HEK293 (cell line): ENCODE results near the gene IMMP2L.

ENCODE experiments used
- CTCF ChIA-PET: fragments of 350-600 bp; formaldehyde crosslinking; extraction: SDS; loops from one replicate; lab custom pipeline; 2021; ENCODE audit warnings: antibody characterized with exemption; lab: Yijun Ruan, JAX
- POLR2A ChIA-PET: fragments of 300-600 bp; formaldehyde crosslinking; extraction: SDS; loops from one replicate; lab custom pipeline; 2020; ENCODE audit warnings: antibody characterized with exemption, inconsistent platforms; lab: Yijun Ruan, JAX
- H3K27ac ChIP-seq: fragments of 200-500 bp; sonication (Bioruptor generic); 2 replicates; pipeline ENCODE4 v1.5.1; 2014; ENCODE audit warnings: low read depth, low read length, control low read depth, inconsistent platforms; ENCODE audit errors: extremely low read depth
- H3K36me3 ChIP-seq, 2 experiments: fragments of 200-500 bp in 1 of 2; sonication (Bioruptor generic) in 1 of 2; 1 replicate in 1 of 2; 2 replicates in 1 of 2; pipeline ENCODE4 v1.5.1; 2014 to 2017; ENCODE audit warnings: inconsistent platforms in 2 of 2, low read length in 2 of 2; ENCODE audit not compliant: control insufficient read depth in 2 of 2, insufficient read depth in 1 of 2
- H3K4me1 ChIP-seq: fragments of 200-500 bp; sonication (Bioruptor generic); 2 replicates; pipeline ENCODE4 v1.5.1; 2014; ENCODE audit warnings: mild to moderate bottlenecking, low read length, inconsistent platforms; ENCODE audit not compliant: control insufficient read depth, insufficient read depth
- H3K4me3 ChIP-seq: 2 replicates; pipeline ENCODE4 v1.5.1; 2011; ENCODE audit warnings: low read depth, mild to moderate bottlenecking, control low read depth, low read length, moderate library complexity
- H3K9me3 ChIP-seq: fragments of 200-500 bp; sonication (Bioruptor generic); 2 replicates; pipeline ENCODE4 v1.5.1; 2014; ENCODE audit warnings: low read depth, low read length, inconsistent platforms; ENCODE audit not compliant: control insufficient read depth, insufficient read depth
- HIC1 ChIP-seq: fragments of 450-650 bp; formaldehyde crosslinking; IDR thresholded peaks from 2 replicates; pipeline ENCODE4 v1.5.1; 2016; ENCODE audit warnings: missing biosample characterization, missing genetic modification characterization
- HOXC10 ChIP-seq: sonication (generic); formaldehyde crosslinking; IDR thresholded peaks from 2 replicates; pipeline ENCODE4 v1.8.1; 2023; ENCODE audit warnings: mild to moderate bottlenecking, missing genetic modification reagents
- INSM2 ChIP-seq: fragments of 450-650 bp; formaldehyde crosslinking; IDR thresholded peaks from 2 replicates; pipeline ENCODE4 v1.5.1; 2016; ENCODE audit warnings: missing biosample characterization, missing genetic modification characterization
- KLF16 ChIP-seq: fragments of 450-650 bp; formaldehyde crosslinking; IDR thresholded peaks from 2 replicates; pipeline ENCODE4 v1.5.1; 2017; ENCODE audit warnings: missing biosample characterization, missing genetic modification characterization
- PRDM10 ChIP-seq: fragments of 450-650 bp; formaldehyde crosslinking; IDR thresholded peaks from 2 replicates; pipeline ENCODE4 v1.5.1; 2016; ENCODE audit warnings: missing biosample characterization, missing genetic modification characterization
- ZNF10 ChIP-seq: fragments of 450-650 bp; formaldehyde crosslinking; IDR thresholded peaks from 2 replicates; pipeline ENCODE4 v1.5.1; 2017; ENCODE audit warnings: missing biosample characterization, missing genetic modification characterization
- ZNF184 ChIP-seq: fragments of 450-650 bp; IDR thresholded peaks from 2 replicates; pipeline ENCODE4 v1.5.1; 2018; ENCODE audit warnings: missing biosample characterization, mild to moderate bottlenecking, missing genetic modification characterization
- ZNF202 ChIP-seq: fragments of 450-650 bp; formaldehyde crosslinking; IDR thresholded peaks from 2 replicates; pipeline ENCODE4 v1.5.1; 2016; ENCODE audit warnings: missing biosample characterization, missing genetic modification characterization, borderline replicate concordance
- ZNF23 ChIP-seq: fragments of 450-650 bp; formaldehyde crosslinking; IDR thresholded peaks from 2 replicates; pipeline ENCODE4 v1.5.1; 2016; ENCODE audit warnings: missing biosample characterization, missing genetic modification characterization, borderline replicate concordance
- ZNF324 ChIP-seq: fragments of 450-650 bp; formaldehyde crosslinking; IDR thresholded peaks from 2 replicates; pipeline ENCODE4 v1.5.1; 2016; ENCODE audit warnings: missing biosample characterization, missing genetic modification characterization
- ZNF530 ChIP-seq: fragments of 450-650 bp; formaldehyde crosslinking; IDR thresholded peaks from 2 replicates; pipeline ENCODE4 v1.5.1; 2016; ENCODE audit warnings: low read depth, missing biosample characterization, missing genetic modification characterization
- ZNF623 ChIP-seq: fragments of 450-650 bp; formaldehyde crosslinking; IDR thresholded peaks from 2 replicates; pipeline ENCODE4 v1.5.1; 2016; ENCODE audit warnings: missing biosample characterization, missing genetic modification characterization
- ZNF654 ChIP-seq: fragments of 450-650 bp; formaldehyde crosslinking; IDR thresholded peaks from 2 replicates; pipeline ENCODE4 v1.5.1; 2016; ENCODE audit warnings: low read depth, missing biosample characterization, missing genetic modification characterization
- ZNF76 ChIP-seq: fragments of 450-650 bp; formaldehyde crosslinking; IDR thresholded peaks from 2 replicates; pipeline ENCODE4; 2016; ENCODE audit warnings: low read depth, missing biosample characterization, missing genetic modification characterization, borderline replicate concordance
- ZSCAN16 ChIP-seq: fragments of 450-650 bp; formaldehyde crosslinking; IDR thresholded peaks from 2 replicates; pipeline ENCODE4 v1.5.1; 2016; ENCODE audit warnings: missing biosample characterization, missing genetic modification characterization
- TF ChIP-seq, protein P1 (sequence below): fragments of 450-650 bp; formaldehyde crosslinking; IDR thresholded peaks from 2 replicates; pipeline ENCODE4 v1.5.1; 2016; ENCODE audit warnings: missing biosample characterization, missing genetic modification characterization
- TF ChIP-seq, protein P2 (sequence below): fragments of 450-650 bp; formaldehyde crosslinking; IDR thresholded peaks from 2 replicates; pipeline ENCODE4 v1.5.1; 2017; ENCODE audit warnings: missing biosample characterization, missing genetic modification characterization

IMMP2L gene

GRCh38 chr7:111328487-111328886 is 233.8 kb downstream of the IMMP2L start:
- ChIA-PET POLR2A (no interaction called here), CTCF (no interaction called here)
- Histone ChIP-seq H3K4me3 (no peak overlapping the region), H3K27ac (no peak overlapping the region), H3K9me3 (no peaks in the 10 kb centered on the region), H3K36me3 (no peaks in the 10 kb centered on the region), H3K4me1 (no peaks in the 10 kb centered on the region)
- TF ChIP-seq ZNF324 (tag by site-specific recombination), result no peak
- no peak for TF ChIP-seq ZNF76 (tag by site-specific recombination)
- no peak for TF ChIP-seq PRDM10 (tag by site-specific recombination)
- TF ChIP-seq, protein P1, sequence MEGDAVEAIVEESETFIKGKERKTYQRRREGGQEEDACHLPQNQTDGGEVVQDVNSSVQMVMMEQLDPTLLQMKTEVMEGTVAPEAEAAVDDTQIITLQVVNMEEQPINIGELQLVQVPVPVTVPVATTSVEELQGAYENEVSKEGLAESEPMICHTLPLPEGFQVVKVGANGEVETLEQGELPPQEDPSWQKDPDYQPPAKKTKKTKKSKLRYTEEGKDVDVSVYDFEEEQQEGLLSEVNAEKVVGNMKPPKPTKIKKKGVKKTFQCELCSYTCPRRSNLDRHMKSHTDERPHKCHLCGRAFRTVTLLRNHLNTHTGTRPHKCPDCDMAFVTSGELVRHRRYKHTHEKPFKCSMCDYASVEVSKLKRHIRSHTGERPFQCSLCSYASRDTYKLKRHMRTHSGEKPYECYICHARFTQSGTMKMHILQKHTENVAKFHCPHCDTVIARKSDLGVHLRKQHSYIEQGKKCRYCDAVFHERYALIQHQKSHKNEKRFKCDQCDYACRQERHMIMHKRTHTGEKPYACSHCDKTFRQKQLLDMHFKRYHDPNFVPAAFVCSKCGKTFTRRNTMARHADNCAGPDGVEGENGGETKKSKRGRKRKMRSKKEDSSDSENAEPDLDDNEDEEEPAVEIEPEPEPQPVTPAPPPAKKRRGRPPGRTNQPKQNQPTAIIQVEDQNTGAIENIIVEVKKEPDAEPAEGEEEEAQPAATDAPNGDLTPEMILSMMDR (tag by site-specific recombination), result no peak
- no peak for TF ChIP-seq ZNF184
- TF ChIP-seq KLF16 (tag by site-specific recombination), result no peak
- no peak for TF ChIP-seq ZSCAN16
- no peak for TF ChIP-seq HIC1 (tag by site-specific recombination)
- TF ChIP-seq ZNF10, result no peak
- TF ChIP-seq, protein P2, sequence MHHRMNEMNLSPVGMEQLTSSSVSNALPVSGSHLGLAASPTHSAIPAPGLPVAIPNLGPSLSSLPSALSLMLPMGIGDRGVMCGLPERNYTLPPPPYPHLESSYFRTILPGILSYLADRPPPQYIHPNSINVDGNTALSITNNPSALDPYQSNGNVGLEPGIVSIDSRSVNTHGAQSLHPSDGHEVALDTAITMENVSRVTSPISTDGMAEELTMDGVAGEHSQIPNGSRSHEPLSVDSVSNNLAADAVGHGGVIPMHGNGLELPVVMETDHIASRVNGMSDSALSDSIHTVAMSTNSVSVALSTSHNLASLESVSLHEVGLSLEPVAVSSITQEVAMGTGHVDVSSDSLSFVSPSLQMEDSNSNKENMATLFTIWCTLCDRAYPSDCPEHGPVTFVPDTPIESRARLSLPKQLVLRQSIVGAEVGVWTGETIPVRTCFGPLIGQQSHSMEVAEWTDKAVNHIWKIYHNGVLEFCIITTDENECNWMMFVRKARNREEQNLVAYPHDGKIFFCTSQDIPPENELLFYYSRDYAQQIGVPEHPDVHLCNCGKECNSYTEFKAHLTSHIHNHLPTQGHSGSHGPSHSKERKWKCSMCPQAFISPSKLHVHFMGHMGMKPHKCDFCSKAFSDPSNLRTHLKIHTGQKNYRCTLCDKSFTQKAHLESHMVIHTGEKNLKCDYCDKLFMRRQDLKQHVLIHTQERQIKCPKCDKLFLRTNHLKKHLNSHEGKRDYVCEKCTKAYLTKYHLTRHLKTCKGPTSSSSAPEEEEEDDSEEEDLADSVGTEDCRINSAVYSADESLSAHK (tag by site-specific recombination), result no peak
- TF ChIP-seq ZNF530, result no peak
- TF ChIP-seq ZNF23 (tag by site-specific recombination), result no peak
- no peak for TF ChIP-seq ZNF654 (tag by site-specific recombination)
- no peak for TF ChIP-seq ZNF202
- TF ChIP-seq INSM2 (tag by site-specific recombination), result no peak
- TF ChIP-seq ZNF623 (tag by site-specific recombination), result no peak
- TF ChIP-seq HOXC10 (CRISPR knock-in tag), result no peak
